HL-60 (cell line): ENCODE measurements around the gene SCAF8.
"Not testable (repeated sequence)": the region's sequence is repeated elsewhere in the genome, so short reads cannot be mapped to it uniquely, and the experiment has no call there.

ENCODE experiments used
- DNase-seq, 2 experiments: peaks; one replicate each; pipeline ENCODE4 v3.0.0-alpha.2; 2010 to 2020; ENCODE audit warnings: low read depth in 1 of 2, low spot score in 1 of 2
- H3K27ac ChIP-seq: fragments of 250-450 bp; sonication (Bioruptor Pico); replicated peaks from 2 replicates; pipeline ENCODE4 v1.5.1; 2020; ENCODE audit warnings: mild to moderate bottlenecking, moderate library complexity
- H3K27me3 ChIP-seq: fragments of 250-450 bp; sonication (Bioruptor Pico); 2 replicates; pipeline ENCODE4 v1.5.1; 2021; ENCODE audit warnings: mild to moderate bottlenecking, moderate library complexity; ENCODE audit not compliant: insufficient read depth, poor library complexity, severe bottlenecking
- H3K4me3 ChIP-seq: replicated peaks from 2 replicates; pipeline ENCODE4 v1.5.1; 2011; ENCODE audit warnings: mild to moderate bottlenecking, control low read depth, low read length; ENCODE audit not compliant: insufficient read depth
- GABPA ChIP-seq: IDR thresholded peaks from 2 replicates; pipeline ENCODE4 v1.6.1; 2012; ENCODE audit warnings: low read depth
- POLR2AphosphoS5 ChIP-seq: IDR thresholded peaks from 2 replicates; pipeline ENCODE4 v1.6.1; 2012; ENCODE audit warnings: low read depth
- SPI1 ChIP-seq: IDR thresholded peaks from 2 replicates; pipeline ENCODE4 v1.6.1; 2012; ENCODE audit warnings: low read depth, mild to moderate bottlenecking, borderline replicate concordance
- TF ChIP-seq, protein P1 (sequence below): IDR thresholded peaks from 2 replicates; pipeline ENCODE4 v1.6.1; 2012; ENCODE audit warnings: low read depth; ENCODE audit not compliant: insufficient replicate concordance
- TF ChIP-seq, protein P2 (sequence below): IDR thresholded peaks from one replicate; pipeline ENCODE4 v1.5.1; 2011; ENCODE audit warnings: low read length, control low read depth, inconsistent platforms; ENCODE audit not compliant: insufficient read depth

SCAF8 gene

DNA sequence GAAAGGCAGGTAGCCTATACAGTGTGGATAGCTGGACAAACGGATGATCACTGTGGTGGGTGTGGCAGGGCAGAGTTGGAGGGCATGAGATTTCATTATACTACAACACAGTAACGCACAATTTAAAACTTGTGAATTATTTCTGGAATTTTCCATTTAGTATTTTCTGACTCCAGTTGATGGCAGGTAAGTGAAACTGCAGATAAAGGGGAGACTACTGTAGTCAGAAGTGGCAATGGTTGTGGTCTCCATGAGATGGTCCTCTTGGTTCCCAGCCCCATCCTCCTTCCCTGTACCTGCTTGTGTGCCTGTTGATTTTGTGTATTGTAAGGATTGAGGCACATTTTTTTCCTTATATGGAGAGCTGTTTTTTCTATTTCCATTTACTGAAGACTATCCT lies 22.5 kb upstream of the SCAF8 start:
- TF ChIP-seq, protein P1, sequence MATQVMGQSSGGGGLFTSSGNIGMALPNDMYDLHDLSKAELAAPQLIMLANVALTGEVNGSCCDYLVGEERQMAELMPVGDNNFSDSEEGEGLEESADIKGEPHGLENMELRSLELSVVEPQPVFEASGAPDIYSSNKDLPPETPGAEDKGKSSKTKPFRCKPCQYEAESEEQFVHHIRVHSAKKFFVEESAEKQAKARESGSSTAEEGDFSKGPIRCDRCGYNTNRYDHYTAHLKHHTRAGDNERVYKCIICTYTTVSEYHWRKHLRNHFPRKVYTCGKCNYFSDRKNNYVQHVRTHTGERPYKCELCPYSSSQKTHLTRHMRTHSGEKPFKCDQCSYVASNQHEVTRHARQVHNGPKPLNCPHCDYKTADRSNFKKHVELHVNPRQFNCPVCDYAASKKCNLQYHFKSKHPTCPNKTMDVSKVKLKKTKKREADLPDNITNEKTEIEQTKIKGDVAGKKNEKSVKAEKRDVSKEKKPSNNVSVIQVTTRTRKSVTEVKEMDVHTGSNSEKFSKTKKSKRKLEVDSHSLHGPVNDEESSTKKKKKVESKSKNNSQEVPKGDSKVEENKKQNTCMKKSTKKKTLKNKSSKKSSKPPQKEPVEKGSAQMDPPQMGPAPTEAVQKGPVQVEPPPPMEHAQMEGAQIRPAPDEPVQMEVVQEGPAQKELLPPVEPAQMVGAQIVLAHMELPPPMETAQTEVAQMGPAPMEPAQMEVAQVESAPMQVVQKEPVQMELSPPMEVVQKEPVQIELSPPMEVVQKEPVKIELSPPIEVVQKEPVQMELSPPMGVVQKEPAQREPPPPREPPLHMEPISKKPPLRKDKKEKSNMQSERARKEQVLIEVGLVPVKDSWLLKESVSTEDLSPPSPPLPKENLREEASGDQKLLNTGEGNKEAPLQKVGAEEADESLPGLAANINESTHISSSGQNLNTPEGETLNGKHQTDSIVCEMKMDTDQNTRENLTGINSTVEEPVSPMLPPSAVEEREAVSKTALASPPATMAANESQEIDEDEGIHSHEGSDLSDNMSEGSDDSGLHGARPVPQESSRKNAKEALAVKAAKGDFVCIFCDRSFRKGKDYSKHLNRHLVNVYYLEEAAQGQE, result no peak
- TF ChIP-seq, protein P2, sequence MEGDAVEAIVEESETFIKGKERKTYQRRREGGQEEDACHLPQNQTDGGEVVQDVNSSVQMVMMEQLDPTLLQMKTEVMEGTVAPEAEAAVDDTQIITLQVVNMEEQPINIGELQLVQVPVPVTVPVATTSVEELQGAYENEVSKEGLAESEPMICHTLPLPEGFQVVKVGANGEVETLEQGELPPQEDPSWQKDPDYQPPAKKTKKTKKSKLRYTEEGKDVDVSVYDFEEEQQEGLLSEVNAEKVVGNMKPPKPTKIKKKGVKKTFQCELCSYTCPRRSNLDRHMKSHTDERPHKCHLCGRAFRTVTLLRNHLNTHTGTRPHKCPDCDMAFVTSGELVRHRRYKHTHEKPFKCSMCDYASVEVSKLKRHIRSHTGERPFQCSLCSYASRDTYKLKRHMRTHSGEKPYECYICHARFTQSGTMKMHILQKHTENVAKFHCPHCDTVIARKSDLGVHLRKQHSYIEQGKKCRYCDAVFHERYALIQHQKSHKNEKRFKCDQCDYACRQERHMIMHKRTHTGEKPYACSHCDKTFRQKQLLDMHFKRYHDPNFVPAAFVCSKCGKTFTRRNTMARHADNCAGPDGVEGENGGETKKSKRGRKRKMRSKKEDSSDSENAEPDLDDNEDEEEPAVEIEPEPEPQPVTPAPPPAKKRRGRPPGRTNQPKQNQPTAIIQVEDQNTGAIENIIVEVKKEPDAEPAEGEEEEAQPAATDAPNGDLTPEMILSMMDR, result no peak
- no peak for TF ChIP-seq GABPA
- no peak for TF ChIP-seq POLR2AphosphoS5
- no peak for TF ChIP-seq SPI1
- no peak for DNase-seq
- H3K27me3 ChIP-seq, result no peaks in the 10 kb centered on the region
- no peak overlapping the region for H3K4me3 ChIP-seq
- no peak overlapping the region for H3K27ac ChIP-seq

DNA sequence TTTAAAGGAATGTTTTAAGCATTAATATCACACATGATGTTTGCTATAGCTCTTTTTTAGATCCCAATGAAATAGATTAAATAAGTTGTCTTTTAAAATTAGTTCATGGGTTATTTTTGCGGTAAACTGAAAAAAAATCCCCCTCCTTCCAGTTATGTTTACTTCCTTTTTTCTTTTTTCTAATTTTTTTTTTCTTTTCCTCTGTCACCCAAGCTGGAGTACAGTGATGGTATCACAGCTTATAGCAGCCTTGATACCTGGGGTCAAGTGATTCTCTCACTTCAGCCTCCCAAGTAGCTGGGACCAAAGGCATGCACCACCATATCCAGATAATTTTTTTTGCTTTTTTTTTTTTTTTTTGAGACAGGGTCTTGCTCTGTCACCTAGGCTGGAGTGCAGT lies 17.8 kb upstream of the SCAF8 start:
- TF ChIP-seq POLR2AphosphoS5 (no peak), SPI1 (no peak)
- TF ChIP-seq, protein P2, result no peak
- no peak overlapping the region for H3K4me3 ChIP-seq
- H3K27ac ChIP-seq, result no peak overlapping the region
- no peaks in the 10 kb centered on the region for H3K27me3 ChIP-seq
- DNase-seq, result no peak

DNA sequence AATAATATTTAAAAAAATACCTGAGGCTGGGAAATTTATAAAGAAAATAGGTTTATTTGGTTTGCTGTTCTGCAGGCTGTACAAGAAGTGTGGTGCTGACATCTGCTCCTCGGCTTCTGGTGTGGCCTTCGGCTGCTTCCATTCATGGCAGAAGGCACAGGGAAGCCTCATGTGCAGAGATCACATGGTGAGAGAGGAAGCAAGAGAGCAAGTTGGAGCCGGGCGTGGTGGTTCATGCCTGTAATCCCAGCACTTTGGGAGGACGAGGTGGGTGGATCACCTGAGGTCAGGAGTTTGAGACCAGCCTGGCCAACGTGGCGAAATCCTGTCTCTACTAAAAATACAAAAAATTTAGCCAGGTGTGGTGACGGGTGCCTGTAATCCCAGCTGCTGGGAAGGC lies 16.9 kb upstream of the SCAF8 start:
- not testable (repeated sequence) for H3K27ac ChIP-seq, DNase-seq, H3K4me3 ChIP-seq, H3K27me3 ChIP-seq

DNA sequence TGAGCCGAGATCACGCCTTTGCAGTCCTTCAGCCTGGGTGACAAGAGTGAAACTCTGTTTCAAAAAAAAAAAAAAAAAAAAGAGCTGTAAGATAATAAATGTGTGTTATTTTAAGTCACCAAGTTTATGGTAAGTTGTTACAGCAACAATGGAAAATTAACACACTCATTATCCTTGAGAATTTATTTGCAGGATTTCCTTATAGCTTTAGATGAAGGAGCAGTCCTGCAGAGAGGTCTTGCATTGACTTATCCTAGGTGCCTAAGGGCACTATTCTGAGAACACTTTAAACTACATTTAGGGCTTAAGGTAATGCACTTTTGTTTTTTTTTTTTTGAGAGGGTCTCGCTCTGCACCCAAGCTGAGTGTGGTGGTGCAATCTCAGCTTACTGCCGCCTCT lies 13.8 kb upstream of the SCAF8 start:
- DNase-seq, result no peak
- no peak overlapping the region for H3K4me3 ChIP-seq
- TF ChIP-seq, protein P2, result no peak
- TF ChIP-seq GABPA, result no peak
- no peak for TF ChIP-seq POLR2AphosphoS5
- no peak for TF ChIP-seq SPI1
- TF ChIP-seq, protein P1, result no peak
- H3K27me3 ChIP-seq, result no peaks in the 10 kb centered on the region
- H3K27ac ChIP-seq, result no peak overlapping the region
